Activated T-cell treated with anti-CD3 and anti-CD28 coated beads, Interleukin-2, amount 50 U/mL, for 72 hours (primary cell): Measurements from ENCODE around the gene CD163L1. TPM values are rescaled to one million over a fixed set of nuclear protein-coding genes. Genes with fewer than 3 reads are reported as not detected.

Experiments used
- ATAC-seq, 2 donors: fragments of 150-1000 bp; cut with Tn5 transposase; replicated peaks in 1 of 2; 2 replicates each; pipeline ENCODE4 v1.10.0; 2021; ENCODE audit warnings: moderate library complexity in 2 of 2, mild to moderate bottlenecking in 1 of 2
- DNase-seq, 2 donors: peaks; one replicate each; pipeline ENCODE4 v3.0.0; 2021 to 2022; ENCODE audit warnings: mixed read lengths in 1 of 2
- H3K27ac Mint-ChIP-seq: one replicate; pipeline ENCODE4 v1.8.0; 2022; ENCODE audit warnings: mild to moderate bottlenecking, moderate library complexity, mixed read lengths
- H3K27me3 Mint-ChIP-seq: one replicate; pipeline ENCODE4 v1.8.0; 2022; ENCODE audit warnings: low read depth, mixed read lengths
- H3K36me3 Mint-ChIP-seq, 2 donors: one replicate each; pipeline ENCODE4 v1.8.0; 2022; ENCODE audit warnings: mixed read lengths in 2 of 2, mild to moderate bottlenecking in 1 of 2; ENCODE audit not compliant: insufficient read depth in 2 of 2
- H3K4me1 Mint-ChIP-seq: one replicate; pipeline ENCODE4 v1.8.0; 2022; ENCODE audit warnings: low read depth, mixed read lengths
- H3K4me3 Mint-ChIP-seq, 2 donors: one replicate each; pipeline ENCODE4 v1.8.0; 2022; ENCODE audit warnings: mild to moderate bottlenecking in 2 of 2, mixed read lengths in 2 of 2, moderate library complexity in 2 of 2
- H3K9me3 Mint-ChIP-seq, 2 donors: one replicate each; pipeline ENCODE4 v1.8.0; 2022; ENCODE audit warnings: mixed read lengths in 2 of 2
- total RNA-seq, 2 donors: library from RNA; stranded (reverse); gene quantifications; one replicate each; pipeline ENCODE4 v1.2.3, GENCODE V29; 2022

The CD163L1 gene
- total RNA-seq: not detected

DNA sequence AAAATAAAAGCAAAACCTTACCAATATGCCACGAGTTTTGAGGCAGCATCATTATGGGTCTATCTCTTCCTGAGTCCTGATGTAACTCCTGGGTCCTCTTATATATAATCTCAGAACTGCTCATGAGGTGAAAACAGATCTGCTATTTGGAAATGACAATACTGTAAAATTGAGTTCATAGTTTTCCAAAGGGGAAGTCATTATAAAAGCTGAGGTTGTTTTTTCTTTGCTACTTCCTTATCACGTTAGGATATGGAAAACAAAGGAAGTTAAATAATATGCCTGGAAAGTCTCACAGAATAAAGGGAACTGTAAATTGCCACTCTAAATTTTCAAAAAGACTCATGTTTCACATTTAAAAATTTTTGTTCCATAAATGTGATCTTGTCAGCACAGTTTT lies at the start of gene CD163L1:
Gene CD163L1 (minus strand): TSS at position 78 of the 400 bp plus-strand sequence. CDS start 26 bp downstream, at position 52.
- H3K36me3 Mint-ChIP-seq: no peaks in the 10 kb centered on the region

DNA sequence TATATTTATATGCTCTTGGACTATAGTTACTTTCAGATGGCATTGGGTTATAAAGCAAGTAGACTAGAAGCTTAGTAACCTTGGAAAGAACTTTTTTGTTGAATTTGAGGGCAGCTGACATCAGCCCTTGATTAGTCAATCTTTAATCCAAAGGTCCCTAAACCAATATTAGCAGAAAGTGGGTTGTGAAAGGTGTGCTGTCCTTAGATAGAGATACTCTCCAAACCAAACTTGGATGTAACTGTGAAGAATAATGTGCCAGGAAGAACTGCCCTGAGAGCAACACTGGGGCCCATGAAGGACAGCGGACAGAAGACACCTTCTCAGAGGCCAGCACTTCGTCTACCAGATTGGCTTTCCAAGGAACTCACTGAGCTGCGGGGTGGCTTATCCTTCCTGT lies 49.1 kb upstream of the CD163L1 start:
- no peak for ATAC-seq
- H3K27me3 Mint-ChIP-seq: peaks cover 19% of the 10 kb centered on the region
- no peak overlapping the region for H3K4me3 Mint-ChIP-seq
- H3K36me3 Mint-ChIP-seq: no peaks in the 10 kb centered on the region
- no peak overlapping the region for H3K27ac Mint-ChIP-seq
- DNase-seq: no peak
- peaks cover 5% of the 10 kb centered on the region for H3K4me1 Mint-ChIP-seq
- no peaks in the 10 kb centered on the region for H3K9me3 Mint-ChIP-seq

More for the DNA sequence above, at the start of gene CD163L1:
- Mint-ChIP-seq H3K27me3 (peaks cover 32% of the 10 kb centered on the region), H3K27ac (no peak within 1 kb of the TSS), H3K4me1 (peaks cover 4% of the 10 kb centered on the region), H3K9me3 (no peaks in the 10 kb centered on the region), H3K4me3 (no peak within 1 kb of the TSS)
- no peak for DNase-seq
- ATAC-seq: no peak

DNA sequence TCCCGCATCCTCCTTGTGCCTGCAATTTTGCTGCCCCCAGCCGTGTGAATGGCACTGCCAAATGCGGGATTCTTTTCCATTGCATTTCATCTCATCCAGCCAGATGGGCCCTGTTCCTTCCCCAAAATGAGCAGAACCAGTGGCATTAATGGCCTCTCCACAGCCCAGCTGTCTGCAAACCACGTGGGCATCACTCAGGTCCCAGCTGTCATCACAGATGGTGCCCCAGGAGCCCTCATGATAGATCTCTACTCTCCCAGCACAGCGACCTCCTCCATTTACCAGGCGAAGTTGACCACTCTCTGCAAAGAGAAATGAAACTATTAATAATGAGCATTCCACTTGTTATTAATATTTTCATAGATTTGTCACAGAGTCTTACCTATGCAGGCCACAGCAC lies 42.6 kb upstream of the CD163L1 start:
- no peak for ATAC-seq
- Mint-ChIP-seq H3K27me3 (no peaks in the 10 kb centered on the region), H3K27ac (no peak overlapping the region), H3K36me3 (no peaks in the 10 kb centered on the region), H3K4me3 (no peak overlapping the region), H3K4me1 (no peaks in the 10 kb centered on the region), H3K9me3 (no peaks in the 10 kb centered on the region)
- DNase-seq: no peak

DNA sequence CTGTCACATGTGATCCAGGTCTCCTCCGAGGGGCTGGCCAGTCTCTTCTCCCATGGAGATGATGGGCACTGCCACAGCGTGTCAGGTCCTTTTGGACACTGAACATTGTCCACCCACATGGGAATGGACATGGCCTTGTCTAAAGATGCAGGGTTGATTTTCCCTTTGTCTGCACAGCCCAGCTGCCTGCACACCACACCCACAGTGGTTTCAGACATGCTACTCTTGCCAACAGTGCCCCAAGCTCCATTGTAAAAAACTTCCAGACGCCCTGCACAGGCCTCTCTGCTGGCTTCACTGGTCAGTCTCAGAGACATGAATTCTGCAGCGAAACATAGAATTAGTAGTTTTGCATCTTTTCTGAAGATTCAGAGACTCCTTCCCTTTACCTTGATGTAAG lies 41.1 kb upstream of the CD163L1 start:
- no peak overlapping the region for H3K27ac Mint-ChIP-seq
- H3K4me1 Mint-ChIP-seq: no peaks in the 10 kb centered on the region
- H3K4me3 Mint-ChIP-seq: no peak overlapping the region
- no peaks in the 10 kb centered on the region for H3K27me3 Mint-ChIP-seq
- ATAC-seq (no peak), DNase-seq (no peak)
- H3K36me3 Mint-ChIP-seq: no peaks in the 10 kb centered on the region
- no peaks in the 10 kb centered on the region for H3K9me3 Mint-ChIP-seq

DNA sequence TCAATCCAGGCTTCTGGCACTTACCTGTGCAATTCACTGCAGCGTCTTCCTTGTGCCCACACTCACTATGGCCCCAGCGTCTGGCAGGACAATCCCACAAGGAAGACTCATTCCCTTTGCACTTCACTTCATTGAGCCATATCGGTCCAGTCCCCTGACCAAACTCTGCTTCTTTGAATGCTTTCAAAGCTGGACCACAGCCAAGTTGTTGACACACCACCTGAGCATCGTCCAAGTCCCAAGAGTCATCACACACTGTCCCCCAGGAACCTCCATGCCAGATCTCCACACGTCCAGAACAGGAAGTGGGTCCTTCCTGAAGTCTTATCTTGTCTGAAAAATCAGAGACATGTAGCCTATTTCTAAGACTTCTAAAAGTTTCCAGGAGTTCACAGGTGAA lies 39.4 kb upstream of the CD163L1 start:
- no peaks in the 10 kb centered on the region for H3K36me3 Mint-ChIP-seq
- no peaks in the 10 kb centered on the region for H3K9me3 Mint-ChIP-seq
- DNase-seq (no peak), ATAC-seq (no peak)
- no peak overlapping the region for H3K4me3 Mint-ChIP-seq
- no peaks in the 10 kb centered on the region for H3K27me3 Mint-ChIP-seq
- no peaks in the 10 kb centered on the region for H3K4me1 Mint-ChIP-seq
- no peak overlapping the region for H3K27ac Mint-ChIP-seq

DNA sequence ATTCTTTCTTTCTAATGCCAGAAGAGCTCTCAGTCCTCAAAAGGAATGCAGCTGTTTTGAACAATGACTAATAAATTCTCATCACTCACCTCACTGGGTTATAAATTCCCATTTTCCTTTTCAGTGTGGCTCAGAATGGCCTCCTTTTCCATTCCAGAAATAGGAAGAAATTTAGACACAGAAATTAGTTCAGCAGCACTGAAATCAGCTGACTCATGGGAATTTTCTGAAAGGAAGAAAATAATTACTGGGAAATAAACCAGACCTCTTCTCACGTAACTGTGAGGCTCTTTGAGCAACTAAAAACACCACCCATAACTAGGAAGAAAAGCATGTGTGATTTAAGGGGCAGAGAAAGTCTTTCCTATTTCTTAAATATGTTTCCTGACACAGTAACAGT lies 35.8 kb upstream of the CD163L1 start:
- no peak overlapping the region for H3K27ac Mint-ChIP-seq
- no peaks in the 10 kb centered on the region for H3K36me3 Mint-ChIP-seq
- H3K27me3 Mint-ChIP-seq: peaks cover 2% of the 10 kb centered on the region
- ATAC-seq (no peak), DNase-seq (no peak)
- H3K4me1 Mint-ChIP-seq: no peaks in the 10 kb centered on the region
- no peak overlapping the region for H3K4me3 Mint-ChIP-seq
- H3K9me3 Mint-ChIP-seq: no peaks in the 10 kb centered on the region

DNA sequence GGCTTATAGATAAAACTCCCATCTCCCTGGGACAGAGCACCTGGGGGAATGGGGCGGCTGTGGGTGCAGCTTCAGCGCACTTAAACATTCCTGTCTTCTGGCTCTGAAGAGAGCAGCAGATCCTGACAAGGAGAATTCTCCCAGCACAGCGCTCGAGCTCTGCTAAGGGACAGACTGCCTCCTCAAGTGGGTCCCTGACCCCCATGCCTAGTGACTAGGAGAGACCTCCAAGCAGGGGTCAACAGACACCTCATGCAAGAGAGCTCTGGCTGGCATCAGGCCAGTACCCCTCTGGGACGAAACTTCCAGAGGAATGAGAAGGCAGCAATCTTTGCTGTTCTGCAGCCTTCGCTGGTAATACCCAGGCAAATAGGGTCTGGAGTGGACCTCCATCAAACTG lies 28.1 kb upstream of the CD163L1 start:
- H3K9me3 Mint-ChIP-seq: peaks cover 2 to 3% of the 10 kb centered on the region in 2 donors

DNA sequence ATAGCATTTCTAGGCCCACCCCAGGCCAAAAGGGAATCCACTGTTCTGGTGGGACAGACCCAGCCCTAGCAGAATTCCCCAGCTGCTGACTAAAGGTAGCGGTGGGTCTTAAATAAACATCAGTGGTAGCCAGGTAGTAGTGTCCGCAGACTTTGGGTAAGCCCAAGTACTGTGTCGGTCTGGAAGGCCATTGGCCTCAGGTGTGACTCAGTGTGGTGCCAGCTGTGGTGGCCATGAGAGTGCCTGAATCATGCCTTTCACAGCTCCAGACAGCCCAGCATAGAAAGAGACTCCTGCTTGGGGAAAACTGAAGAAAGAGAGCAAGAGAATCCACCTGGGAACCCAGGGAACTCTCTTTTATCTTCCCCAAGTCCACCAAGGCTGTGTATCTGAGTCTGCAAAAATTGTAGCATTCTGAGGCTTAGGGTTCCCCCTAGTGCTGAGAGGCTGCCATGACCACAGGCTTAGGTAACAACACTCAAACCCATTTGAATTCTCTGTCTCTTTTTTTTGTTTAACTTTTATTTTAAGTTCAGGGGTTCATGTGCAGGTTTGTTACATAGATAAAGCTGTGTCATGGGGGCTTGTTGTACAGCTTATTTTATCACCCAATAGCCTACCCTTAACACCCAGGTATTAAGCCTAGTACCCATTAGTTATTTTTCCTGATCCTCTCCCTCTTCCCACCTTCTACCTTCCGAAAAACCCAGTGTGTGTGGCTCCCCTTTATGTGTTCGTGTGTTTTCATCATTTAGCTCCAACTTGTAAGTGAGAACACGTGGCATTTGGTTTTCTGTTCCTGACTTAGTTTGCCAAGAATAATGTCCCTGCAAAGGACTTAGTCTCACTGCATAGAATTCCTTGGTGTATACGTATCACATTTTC lies 16.7 kb upstream of the CD163L1 start:
- DNase-seq (peak; percentile 43 to 54), ATAC-seq (peak; percentile 62 to 79)
- no peaks in the 10 kb centered on the region for H3K36me3 Mint-ChIP-seq
- H3K9me3 Mint-ChIP-seq: no peaks in the 10 kb centered on the region
- H3K27me3 Mint-ChIP-seq: peaks cover 9% of the 10 kb centered on the region
- no peaks in the 10 kb centered on the region for H3K4me1 Mint-ChIP-seq
- H3K27ac Mint-ChIP-seq: no peak overlapping the region
- H3K4me3 Mint-ChIP-seq: no peak overlapping the region

More for the DNA sequence above, 28.1 kb upstream of the CD163L1 start:
- Mint-ChIP-seq H3K27me3 (peaks cover 15% of the 10 kb centered on the region), H3K27ac (no peak overlapping the region), H3K4me1 (no peaks in the 10 kb centered on the region), H3K36me3 (peaks cover 0 to 2% of the 10 kb centered on the region in 2 donors), H3K4me3 (no peak overlapping the region)
- ATAC-seq (no peak), DNase-seq (no peak)

DNA sequence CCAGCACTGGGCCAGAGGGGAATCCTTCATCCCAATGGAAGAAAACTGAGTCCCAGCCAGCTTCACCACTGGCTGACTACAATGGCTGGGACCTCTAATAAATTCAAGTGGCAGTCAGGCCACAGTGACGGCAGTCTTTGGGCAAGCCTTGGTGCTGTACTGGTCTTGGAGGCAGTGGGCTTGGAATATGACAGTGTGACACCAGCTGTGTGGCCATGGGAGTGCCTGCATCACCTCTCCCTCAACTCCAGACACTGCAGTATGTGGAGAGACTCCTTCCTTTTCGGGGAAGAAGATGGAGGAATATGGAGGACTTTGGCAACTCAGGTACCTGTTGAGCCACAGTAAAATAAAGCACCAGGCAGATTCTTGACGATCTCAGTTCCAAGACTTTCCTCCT lies 16.0 kb upstream of the CD163L1 start:
- Mint-ChIP-seq H3K36me3 (no peaks in the 10 kb centered on the region), H3K4me3 (no peak overlapping the region), H3K4me1 (no peaks in the 10 kb centered on the region), H3K27me3 (peaks cover 6% of the 10 kb centered on the region), H3K9me3 (no peaks in the 10 kb centered on the region), H3K27ac (no peak overlapping the region)
- no peak for ATAC-seq
- no peak for DNase-seq

DNA sequence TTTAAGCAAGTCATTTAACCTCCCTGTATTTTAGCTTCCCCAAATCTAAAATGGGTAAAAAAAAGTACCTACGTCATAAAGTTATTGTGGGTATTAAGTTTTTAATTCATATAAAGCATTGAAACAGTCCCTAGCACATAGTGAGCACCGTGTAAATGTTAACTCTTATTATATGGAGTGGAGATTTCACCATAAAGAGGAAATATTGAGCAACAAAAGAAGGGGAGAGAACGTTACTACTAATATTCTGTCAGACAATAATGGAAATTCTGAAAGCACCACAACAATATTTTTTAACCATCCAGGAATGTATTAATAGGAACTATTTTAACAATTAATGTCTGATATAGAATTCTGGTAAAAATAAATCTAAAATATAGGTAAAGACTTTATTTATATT lies 7.8 kb upstream of the CD163L1 start:
- Mint-ChIP-seq H3K27ac (no peak overlapping the region), H3K4me1 (no peaks in the 10 kb centered on the region), H3K36me3 (no peaks in the 10 kb centered on the region), H3K9me3 (no peaks in the 10 kb centered on the region), H3K4me3 (no peak overlapping the region), H3K27me3 (peaks cover under 1% of the 10 kb centered on the region)
- ATAC-seq: no peak
- DNase-seq: no peak

DNA sequence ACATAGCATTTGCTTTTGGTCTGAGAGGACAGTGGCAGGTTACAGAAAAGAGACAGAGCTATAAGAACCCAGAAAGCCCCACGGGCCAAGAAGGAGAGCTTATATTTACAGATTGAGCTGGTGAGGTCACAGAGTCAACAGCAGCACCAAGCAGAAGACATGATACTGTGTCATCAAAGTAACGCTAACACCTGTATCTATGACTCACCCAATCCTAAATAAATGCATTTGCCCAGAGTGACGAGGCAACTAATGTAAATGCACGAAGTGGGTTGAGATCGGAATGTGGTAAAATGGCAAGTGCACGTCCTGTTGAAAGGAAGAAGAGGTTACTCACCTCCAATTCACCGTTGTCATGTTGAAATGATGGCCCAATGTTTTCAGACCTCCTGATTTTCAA lies 6.7 kb upstream of the CD163L1 start:
- H3K9me3 Mint-ChIP-seq: no peaks in the 10 kb centered on the region
- no peaks in the 10 kb centered on the region for H3K36me3 Mint-ChIP-seq
- no peaks in the 10 kb centered on the region for H3K4me1 Mint-ChIP-seq
- DNase-seq (no peak), ATAC-seq (no peak)
- H3K27me3 Mint-ChIP-seq: peaks cover 6% of the 10 kb centered on the region
- H3K27ac Mint-ChIP-seq: no peak overlapping the region
- no peak overlapping the region for H3K4me3 Mint-ChIP-seq

DNA sequence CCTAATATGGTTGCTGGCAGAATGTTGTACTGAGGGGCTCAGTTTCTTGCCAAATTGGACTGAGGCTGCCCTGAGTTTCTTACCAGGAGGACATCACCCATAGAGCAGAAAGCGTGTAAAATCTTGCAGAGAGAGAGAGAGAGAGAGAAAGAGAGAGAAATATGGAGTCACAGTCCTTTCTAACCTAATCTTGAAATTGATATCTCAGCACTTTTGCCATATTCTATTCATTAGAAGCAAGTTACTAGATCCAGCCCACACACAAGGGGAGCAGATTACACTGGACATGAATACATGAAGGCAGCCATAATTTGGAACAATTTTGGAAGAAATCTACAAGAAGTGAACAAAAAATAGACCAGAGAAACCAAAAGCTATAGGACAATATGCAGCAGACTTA lies 4.1 kb upstream of the CD163L1 start:
- Mint-ChIP-seq H3K4me3 (no peak overlapping the region), H3K27ac (no peak overlapping the region)
- DNase-seq: no peak

DNA sequence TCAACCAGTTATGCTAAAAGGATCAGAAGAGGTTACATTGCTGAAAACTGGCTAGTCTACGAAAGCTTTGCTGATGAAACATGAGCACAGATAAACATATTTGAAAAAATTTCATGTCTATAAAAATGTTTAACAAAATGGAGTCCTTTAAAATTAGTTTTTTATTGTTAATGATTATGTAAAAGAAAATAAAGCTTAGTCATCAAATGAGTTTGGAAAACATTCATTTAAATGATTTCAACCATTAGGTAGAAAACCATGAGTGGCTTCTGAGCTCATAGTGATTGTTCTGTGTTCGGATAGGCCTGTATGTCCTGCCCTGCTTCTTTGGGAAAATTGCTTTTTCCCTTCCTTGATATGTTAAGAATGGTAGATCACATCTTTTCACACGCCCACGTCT lies 584 bp upstream of the CD163L1 start:
- no peaks in the 10 kb centered on the region for H3K9me3 Mint-ChIP-seq
- H3K4me3 Mint-ChIP-seq: no peak overlapping the region
- H3K36me3 Mint-ChIP-seq: no peaks in the 10 kb centered on the region
- no peak for DNase-seq
- H3K27me3 Mint-ChIP-seq: peaks cover 28% of the 10 kb centered on the region
- H3K27ac Mint-ChIP-seq: no peak overlapping the region
- no peak for ATAC-seq
- peaks cover 4% of the 10 kb centered on the region for H3K4me1 Mint-ChIP-seq

More for the DNA sequence above, 4.1 kb upstream of the CD163L1 start:
- ATAC-seq: no peak
- no peaks in the 10 kb centered on the region for H3K36me3 Mint-ChIP-seq
- no peaks in the 10 kb centered on the region for H3K4me1 Mint-ChIP-seq
- H3K27me3 Mint-ChIP-seq: peaks cover 6% of the 10 kb centered on the region
- no peaks in the 10 kb centered on the region for H3K9me3 Mint-ChIP-seq

DNA sequence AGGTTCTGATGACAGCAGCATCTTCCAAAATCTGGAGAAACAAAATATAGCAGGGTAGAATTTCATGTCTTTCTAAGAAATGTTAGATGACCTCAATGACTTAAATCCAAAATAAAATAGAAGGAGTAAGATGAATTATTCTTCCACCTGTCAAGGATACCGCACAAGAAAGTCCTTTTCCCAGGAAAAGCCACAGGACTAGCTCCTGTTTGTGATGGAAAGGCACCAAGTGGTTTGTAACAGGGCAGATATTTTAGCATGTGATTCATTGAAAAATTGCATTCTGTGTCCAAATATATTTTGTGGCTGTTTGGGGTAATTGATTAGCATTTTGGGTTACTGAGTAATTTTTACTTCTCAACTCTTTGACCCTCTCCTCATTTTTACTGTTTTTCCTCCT lies 2.7 kb downstream of the CD163L1 start:
- ATAC-seq (no peak), DNase-seq (no peak)
- Mint-ChIP-seq H3K4me3 (no peak overlapping the region), H3K27ac (no peak overlapping the region), H3K36me3 (no peaks in the 10 kb centered on the region), H3K9me3 (no peaks in the 10 kb centered on the region), H3K27me3 (peaks cover 33% of the 10 kb centered on the region), H3K4me1 (peaks cover 4% of the 10 kb centered on the region)
